Activated CD4-positive, alpha-beta T cell treated with anti-CD3 and anti-CD28 coated beads, Interleukin-2, amount 50 U/mL, for 1 hour (primary cell): ENCODE results near the gene SGIP1.
"Not testable (repeated sequence)": the region's sequence is repeated elsewhere in the genome, so short reads cannot be mapped to it uniquely, and the experiment has no call there.

Experiments
- DNase-seq: peaks from one replicate; pipeline ENCODE4 v3.0.0-alpha.2; 2020

The SGIP1 gene

GRCh38 chr1:66732407-66733166, 198.6 kb downstream of the SGIP1 start:
- no peak for DNase-seq

- DNase-seq, result no peak
These were observed 199.5 kb downstream of the SGIP1 start for GRCh38 chr1:66733348-66734017.

GRCh38 chr1:66734531-66734930, 200.6 kb downstream of the SGIP1 start:
- not testable (repeated sequence) for DNase-seq

- DNase-seq, result no peak
These were observed 203.9 kb downstream of the SGIP1 start for GRCh38 chr1:66737836-66738235.

GRCh38 chr1:66739401-66740157, 205.6 kb downstream of the SGIP1 start:
- no peak for DNase-seq

- no peak for DNase-seq
These were observed 211.5 kb downstream of the SGIP1 start for GRCh38 chr1:66745451-66745850.

GRCh38 chr1:66747501-66747900, 213.5 kb downstream of the SGIP1 start:
- DNase-seq, result no peak

- no peak for DNase-seq
These were observed 216.6 kb downstream of the SGIP1 start for GRCh38 chr1:66750577-66750976.

GRCh38 chr1:66751160-66751559, 217.2 kb downstream of the SGIP1 start:
- DNase-seq, result no peak

GRCh38 chr1:66752000-66752592, 218.1 kb downstream of the SGIP1 start, which contains the start of gene DYNLT5:
Gene DYNLT5, plus strand, starts transcription at chr1:66752459. Its CDS starts 2,200 bp downstream, at chr1:66754659.
- no peak for DNase-seq

GRCh38 chr1:66752671-66753371, 218.9 kb downstream of the SGIP1 start:
- no peak for DNase-seq

GRCh38 chr1:66757722-66758240, 223.8 kb downstream of the SGIP1 start:
- no peak for DNase-seq

- DNase-seq, result no peak
These were observed 224.3 kb downstream of the SGIP1 start for GRCh38 chr1:66758241-66758755.

- DNase-seq, result no peak
These were observed 226.6 kb downstream of the SGIP1 start for GRCh38 chr1:66760506-66760905.

GRCh38 chr1:66761221-66761620, 227.3 kb downstream of the SGIP1 start:
- no peak for DNase-seq

GRCh38 chr1:66764994-66765578, 231.1 kb downstream of the SGIP1 start:
- DNase-seq, result peak; percentile 48

- DNase-seq, result no peak
These were observed 233.7 kb downstream of the SGIP1 start for GRCh38 chr1:66767626-66768025.

GRCh38 chr1:66768965-66769364, 235.0 kb downstream of the SGIP1 start:
- no peak for DNase-seq

GRCh38 chr1:66769512-66770229, 235.7 kb downstream of the SGIP1 start:
- DNase-seq, result no peak

- DNase-seq, result no peak
These were observed 236.3 kb downstream of the SGIP1 start for GRCh38 chr1:66770240-66770639.

- no peak for DNase-seq
These were observed 236.7 kb downstream of the SGIP1 start for GRCh38 chr1:66770694-66771093.
